BE2C (cell line): ENCODE measurements around the gene TOMM40.
"Not testable (repeated sequence)": the region's sequence is repeated elsewhere in the genome, so short reads cannot be mapped to it uniquely, and the experiment has no call there.

Experiments
- DNase-seq: peaks from one replicate; pipeline ENCODE4 v3.0.0-alpha.2; 2020
- H3K27me3 ChIP-seq: fragments of 250-450 bp; sonication (Bioruptor Pico); 2 replicates; pipeline ENCODE4 v1.5.1; 2020; ENCODE audit warnings: mild to moderate bottlenecking
- H3K36me3 ChIP-seq: fragments of 250-450 bp; sonication (Bioruptor Pico); 2 replicates; pipeline ENCODE4 v1.5.1; 2020; ENCODE audit warnings: mild to moderate bottlenecking
- H3K4me1 ChIP-seq: fragments of 250-450 bp; sonication (Bioruptor Pico); 2 replicates; pipeline ENCODE4 v1.5.1; 2020
- H3K4me3 ChIP-seq: 2 replicates; pipeline ENCODE4 v1.5.1; 2011; ENCODE audit warnings: low read depth, low read length
- H3K9me3 ChIP-seq: fragments of 250-450 bp; sonication (Bioruptor Pico); 2 replicates; pipeline ENCODE4 v1.5.1; 2020
- TF ChIP-seq, protein P1 (sequence below): IDR thresholded peaks from 2 replicates; pipeline ENCODE4 v1.5.1; 2012; ENCODE audit warnings: mild to moderate bottlenecking, low read depth, low read length

The TOMM40 gene

DNA sequence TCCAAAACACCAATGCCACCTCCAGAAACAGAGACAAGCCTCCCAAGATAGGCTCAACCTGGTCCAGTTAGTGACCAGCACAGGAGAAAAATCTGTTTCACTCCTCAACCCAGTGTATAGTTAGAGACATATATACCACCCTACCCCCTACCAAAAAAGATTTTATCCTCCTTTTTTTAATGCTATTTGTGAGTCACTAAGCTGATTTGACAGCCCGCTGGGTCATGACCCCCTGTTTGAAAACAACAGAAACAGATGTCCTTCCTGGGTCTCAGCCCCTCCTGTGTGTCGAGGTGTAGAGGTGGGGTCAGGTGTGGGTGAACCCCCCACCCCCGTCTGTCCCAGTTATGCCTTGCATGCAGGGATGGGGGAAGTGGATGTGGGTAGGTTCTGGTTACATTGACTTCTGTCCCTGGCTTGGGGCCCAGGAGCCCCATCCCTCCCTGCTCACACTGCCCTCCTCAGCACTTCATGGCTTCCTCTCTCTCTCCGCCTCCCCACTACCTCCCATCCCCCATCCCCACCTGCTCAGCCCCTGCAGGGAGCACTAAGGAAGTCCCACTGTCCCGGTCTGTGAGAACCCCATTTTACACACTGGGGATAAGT lies 14.0 kb upstream of the TOMM40 start:
- Histone ChIP-seq H3K9me3 (no peaks in the 10 kb centered on the region), H3K27me3 (no peaks in the 10 kb centered on the region), H3K4me3 (no peak overlapping the region), H3K4me1 (0 out of 2 replicates have a peak, but pooled peaks cover 4% of the 10 kb centered on the region), H3K36me3 (no peaks in the 10 kb centered on the region)
- no peak for DNase-seq
- TF ChIP-seq, protein P1, sequence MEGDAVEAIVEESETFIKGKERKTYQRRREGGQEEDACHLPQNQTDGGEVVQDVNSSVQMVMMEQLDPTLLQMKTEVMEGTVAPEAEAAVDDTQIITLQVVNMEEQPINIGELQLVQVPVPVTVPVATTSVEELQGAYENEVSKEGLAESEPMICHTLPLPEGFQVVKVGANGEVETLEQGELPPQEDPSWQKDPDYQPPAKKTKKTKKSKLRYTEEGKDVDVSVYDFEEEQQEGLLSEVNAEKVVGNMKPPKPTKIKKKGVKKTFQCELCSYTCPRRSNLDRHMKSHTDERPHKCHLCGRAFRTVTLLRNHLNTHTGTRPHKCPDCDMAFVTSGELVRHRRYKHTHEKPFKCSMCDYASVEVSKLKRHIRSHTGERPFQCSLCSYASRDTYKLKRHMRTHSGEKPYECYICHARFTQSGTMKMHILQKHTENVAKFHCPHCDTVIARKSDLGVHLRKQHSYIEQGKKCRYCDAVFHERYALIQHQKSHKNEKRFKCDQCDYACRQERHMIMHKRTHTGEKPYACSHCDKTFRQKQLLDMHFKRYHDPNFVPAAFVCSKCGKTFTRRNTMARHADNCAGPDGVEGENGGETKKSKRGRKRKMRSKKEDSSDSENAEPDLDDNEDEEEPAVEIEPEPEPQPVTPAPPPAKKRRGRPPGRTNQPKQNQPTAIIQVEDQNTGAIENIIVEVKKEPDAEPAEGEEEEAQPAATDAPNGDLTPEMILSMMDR, result no peak

- no peaks in the 10 kb centered on the region for H3K36me3 ChIP-seq
- 0 out of 2 replicates have a peak, but pooled peaks cover 4% of the 10 kb centered on the region for H3K4me1 ChIP-seq
- H3K9me3 ChIP-seq, result no peaks in the 10 kb centered on the region
- DNase-seq, result no peak
- no peak overlapping the region for H3K4me3 ChIP-seq
- TF ChIP-seq, protein P1, result no peak
- no peaks in the 10 kb centered on the region for H3K27me3 ChIP-seq
Observed at GRCh38 chr19:44878120-44878865, 12.8 kb upstream of the TOMM40 start.

GRCh38 chr19:44879309-44880065 lies 11.6 kb upstream of the TOMM40 start:
- DNase-seq, result no peak
- Histone ChIP-seq H3K36me3 (no peaks in the 10 kb centered on the region), H3K4me1 (0 out of 2 replicates have a peak, but pooled peaks cover 4% of the 10 kb centered on the region), H3K9me3 (no peaks in the 10 kb centered on the region), H3K4me3 (no peak overlapping the region), H3K27me3 (no peaks in the 10 kb centered on the region)
- TF ChIP-seq, protein P1, result no peak

GRCh38 chr19:44882063-44882462 lies 9.0 kb upstream of the TOMM40 start:
- H3K27me3 ChIP-seq, result no peaks in the 10 kb centered on the region
- no peaks in the 10 kb centered on the region for H3K36me3 ChIP-seq
- no peaks in the 10 kb centered on the region for H3K9me3 ChIP-seq
- DNase-seq, result no peak
- H3K4me1 ChIP-seq, result 0 out of 2 replicates have a peak, but pooled peaks cover 3% of the 10 kb centered on the region
- no peak overlapping the region for H3K4me3 ChIP-seq
- TF ChIP-seq, protein P1, result no peak

DNA sequence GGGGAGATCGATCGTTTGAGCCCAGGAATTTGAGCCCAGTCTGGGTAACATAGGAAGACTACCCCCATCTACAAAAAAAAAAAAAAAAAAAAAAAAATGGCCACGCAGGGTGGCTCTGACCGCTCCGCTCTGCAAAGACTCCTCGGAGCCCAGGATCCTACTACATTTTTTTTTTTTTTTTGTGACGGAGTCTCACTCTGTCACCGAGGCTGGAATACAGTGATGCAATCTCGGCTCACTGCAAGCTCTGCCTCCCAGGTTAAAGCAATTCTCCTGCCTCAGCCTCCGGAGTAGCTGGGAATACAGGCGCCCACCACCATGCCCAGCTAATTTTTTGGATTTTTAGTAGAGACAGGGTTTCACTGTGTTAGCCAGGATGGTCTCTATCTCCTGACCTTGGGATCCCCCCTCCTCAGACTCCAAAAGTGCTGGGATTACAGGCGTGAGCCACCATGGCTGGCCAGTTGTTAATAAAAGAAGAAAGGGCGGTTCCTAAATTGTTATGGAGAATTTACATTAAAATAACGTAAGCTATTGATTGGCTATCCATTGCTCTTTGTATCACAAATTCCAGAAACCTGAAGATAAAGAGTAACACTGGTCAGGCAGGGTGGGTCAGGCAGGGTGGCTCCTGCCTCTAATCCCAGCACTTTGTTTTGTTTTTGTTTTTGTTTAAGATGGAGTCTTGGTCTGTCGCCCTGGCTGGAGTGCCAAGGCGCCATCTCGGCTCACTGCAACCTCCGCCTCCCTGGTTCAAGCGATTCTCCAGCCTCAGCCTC lies 8.2 kb upstream of the TOMM40 start:
- not testable (repeated sequence) for DNase-seq, H3K36me3 ChIP-seq, H3K4me3 ChIP-seq, H3K4me1 ChIP-seq, H3K27me3 ChIP-seq, H3K9me3 ChIP-seq

- H3K36me3 ChIP-seq, result no peaks in the 10 kb centered on the region
- no peaks in the 10 kb centered on the region for H3K27me3 ChIP-seq
- H3K4me3 ChIP-seq, result no peak overlapping the region
- no peaks in the 10 kb centered on the region for H3K9me3 ChIP-seq
- TF ChIP-seq, protein P1, result no peak
- DNase-seq, result no peak
- no peaks in the 10 kb centered on the region for H3K4me1 ChIP-seq
Observed at GRCh38 chr19:44883922-44884321, 7.1 kb upstream of the TOMM40 start.
